ENCODE data around the gene UMAD1. TPM values are rescaled to one million over a fixed set of nuclear protein-coding genes. Genes with fewer than 3 reads are reported as not detected.
A peak's percentile ranks its signal among the peaks of the same experiment; 100 is the strongest.

The UMAD1 gene
- total and polyA plus RNA-seq, 2 of the 4 experiments (the other 2 are of a cell fraction) = 5.2 to 8.4 TPM

DNA sequence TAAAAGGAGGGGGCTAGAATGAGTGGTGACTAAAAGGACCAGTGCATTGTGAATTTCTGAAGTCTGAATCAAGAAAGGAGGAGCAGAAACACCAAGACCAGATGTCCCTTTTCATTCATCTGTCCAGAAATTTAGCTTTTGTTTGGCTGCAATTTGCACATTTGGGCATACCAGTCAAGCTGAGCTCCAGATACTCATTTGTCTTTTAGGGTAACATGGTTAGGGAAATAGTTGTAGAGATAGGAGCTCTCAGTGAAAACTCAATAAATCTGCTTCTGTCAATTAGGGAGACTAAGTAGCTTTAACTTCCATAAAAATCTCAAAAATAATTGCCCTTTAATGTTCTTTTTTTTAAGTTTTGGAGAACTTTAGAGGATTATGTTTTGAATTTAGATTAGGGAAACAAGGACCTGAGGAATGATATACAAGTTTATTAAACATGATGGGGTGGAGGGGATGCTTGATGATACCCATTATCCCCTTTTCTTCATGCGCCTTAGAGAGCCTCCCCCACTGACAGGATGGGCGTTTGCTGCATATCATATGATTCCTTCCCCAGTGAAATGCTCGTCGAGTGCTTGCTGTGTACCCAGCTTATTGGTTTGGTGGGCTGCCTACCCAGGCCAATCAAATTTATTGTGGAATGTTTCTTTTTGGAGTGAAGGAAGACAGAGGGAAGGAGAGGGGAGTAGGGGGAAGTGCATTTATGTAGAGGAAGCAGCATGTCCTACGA is 128.6 kb downstream of the UMAD1 start:
- no peak for DNase-seq
- Histone ChIP-seq H4K20me1 (ENCODE audit: insufficient read depth, low read length) (no peaks in the 10 kb centered on the region), H3K4me3 (ENCODE audit: insufficient read depth, low read depth, low read length) (no peak overlapping the region), H2AFZ (replicated peaks; ENCODE audit: low read length, poor library complexity) (no peak overlapping the region), H2BK120ac (ENCODE audit: low read depth, low read length) (peak overlapping the region; percentile 44), H3K23ac (ENCODE audit: low read depth, low read length) (0 out of 2 replicates have a peak overlapping the region, but pooled peaks have one; percentile 8), H2BK15ac (ENCODE audit: low read depth, low read length) (peak overlapping the region; percentile 11; the same call in 2 of the 3 replicates), H3K4ac (ENCODE audit: low read depth, low read length) (no peak overlapping the region; the same call in 1 of the 2 replicates), H3K4me1 (ENCODE audit: control insufficient read depth, insufficient read depth, low read length) (peaks cover 15% of the 10 kb centered on the region), H3K27ac (ENCODE audit: insufficient read depth, low read length) (no peak overlapping the region), H2AK5ac (ENCODE audit: low read depth, low read length) (peak overlapping the region; percentile 61; the same call in 1 of the 2 replicates), H2BK5ac (ENCODE audit: low read depth, low read length, poor library complexity, severe bottlenecking) (no peak overlapping the region), H3K18ac (ENCODE audit: low read depth, low read length) (peak overlapping the region; percentile 72; the same call in 1 of the 2 replicates), H3K9ac (ENCODE audit: low read depth, low read length) (no peak overlapping the region), H3K14ac (replicated peaks; ENCODE audit: low read depth, low read length) (no peak overlapping the region), H2AK9ac (replicated peaks; ENCODE audit: low read depth, low read length, poor library complexity) (no peak overlapping the region), H3K56ac (ENCODE audit: extremely low read depth, insufficient read depth, low read length) (no peak overlapping the region), H3K79me1 (ENCODE audit: low read depth in 1 of 2, low read length in 2 of 2) (no peaks in the 10 kb centered on the region), H2BK20ac (ENCODE audit: low read depth, low read length) (peak overlapping the region; percentile 72; the same call in 1 of the 2 replicates), H4K5ac (ENCODE audit: low read depth, low read length) (no peak overlapping the region), H3K9me3 (ENCODE audit: control insufficient read depth, insufficient read depth, low read length) (no peaks in the 10 kb centered on the region), H3K4me2 (ENCODE audit: low read depth, low read length) (no peak overlapping the region), H4K91ac (ENCODE audit: insufficient read depth, low read depth, low read length) (peak overlapping the region; percentile 22; the same call in 1 of the 2 replicates), H3K36me3 (ENCODE audit: control insufficient read depth, insufficient read depth, low read length) (no peaks in the 10 kb centered on the region), H3K27me3 (ENCODE audit: control insufficient read depth, insufficient read depth, low read length) (no peaks in the 10 kb centered on the region), H3K9me1 (ENCODE audit: insufficient read depth, low read length) (no peaks in the 10 kb centered on the region; the same call in 1 of the 2 replicates), H4K8ac (ENCODE audit: low read depth in 2 of 2, low read length in 2 of 2) (no peak overlapping the region)
- CTCF ChIA-PET = interaction anchor here (1.0 to 1.7 kb wide), 2 partner anchors 88 to 90 kb away, joined by 3 to 7 read pairs; no protein-coding TSS in a partner anchor
- POLR2A ChIA-PET (ENCODE audit: unreplicated experiment) = no interaction called here
- dilution Hi-C loops (cut with HindIII; ENCODE audit: low sequenced_read_pairs, unreplicated experiment) (no loop called here), intact Hi-C loops (cut with micrococcal nuclease) (no loop called here), in situ Hi-C loops (cut with MboI; ENCODE audit: low sequenced_read_pairs) (loop anchor here (25.0 kb wide), 1 partner anchor 332 kb away; no protein-coding TSS in a partner anchor)
- no peak for ATAC-seq (ENCODE audit: low read depth)
- BruUV-seq (replicated peaks) = no TSS peak
- 100% methylated on average over 1 of the region's 5 CpGs; no CpG with 5 or more reads in 1 of the 2 experiments for WGBS, 2 experiments (ENCODE audit: extremely low coverage in 2 of 2, insufficient read length in 1 of 2)
- TF ChIP-seq CHD1 (IDR thresholded peaks at IDR 0.05; ENCODE audit: low read depth, low read length) (no peak), RCOR1 (IDR thresholded peaks at IDR 0.05; ENCODE audit: insufficient replicate concordance, low read length) (no peak), BHLHE40 (IDR thresholded peaks at IDR 0.05; ENCODE audit: low read depth, low read length) (no peak), RAD21 (IDR thresholded peaks at IDR 0.05; ENCODE audit: low read length) (no peak), NFE2L2 (IDR thresholded peaks at IDR 0.05; ENCODE audit: low read depth, low read length) (no peak), MAZ (IDR thresholded peaks at IDR 0.05; ENCODE audit: borderline replicate concordance, low read depth, low read length) (no peak), FOS (IDR thresholded peaks at IDR 0.05; ENCODE audit: low read depth, low read length) (no peak), ELK1 (IDR thresholded peaks at IDR 0.05; ENCODE audit: borderline replicate concordance, low read depth, low read length) (no peak), RFX5 (IDR thresholded peaks at IDR 0.05; ENCODE audit: low read depth, low read length) (no peak), MXI1 (IDR thresholded peaks at IDR 0.05; ENCODE audit: borderline replicate concordance, low read depth, low read length) (no peak), POLR2A (IDR thresholded peaks at IDR 0.05; ENCODE audit: low read depth, low read length) (no peak), SMC3 (IDR thresholded peaks at IDR 0.05; ENCODE audit: low read depth, low read length) (no peak)
- TF ChIP-seq, protein P1, sequence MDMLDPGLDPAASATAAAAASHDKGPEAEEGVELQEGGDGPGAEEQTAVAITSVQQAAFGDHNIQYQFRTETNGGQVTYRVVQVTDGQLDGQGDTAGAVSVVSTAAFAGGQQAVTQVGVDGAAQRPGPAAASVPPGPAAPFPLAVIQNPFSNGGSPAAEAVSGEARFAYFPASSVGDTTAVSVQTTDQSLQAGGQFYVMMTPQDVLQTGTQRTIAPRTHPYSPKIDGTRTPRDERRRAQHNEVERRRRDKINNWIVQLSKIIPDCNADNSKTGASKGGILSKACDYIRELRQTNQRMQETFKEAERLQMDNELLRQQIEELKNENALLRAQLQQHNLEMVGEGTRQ (IDR thresholded peaks at IDR 0.05; ENCODE audit: low read depth, low read length) = no peak
- TF ChIP-seq, protein P2, sequence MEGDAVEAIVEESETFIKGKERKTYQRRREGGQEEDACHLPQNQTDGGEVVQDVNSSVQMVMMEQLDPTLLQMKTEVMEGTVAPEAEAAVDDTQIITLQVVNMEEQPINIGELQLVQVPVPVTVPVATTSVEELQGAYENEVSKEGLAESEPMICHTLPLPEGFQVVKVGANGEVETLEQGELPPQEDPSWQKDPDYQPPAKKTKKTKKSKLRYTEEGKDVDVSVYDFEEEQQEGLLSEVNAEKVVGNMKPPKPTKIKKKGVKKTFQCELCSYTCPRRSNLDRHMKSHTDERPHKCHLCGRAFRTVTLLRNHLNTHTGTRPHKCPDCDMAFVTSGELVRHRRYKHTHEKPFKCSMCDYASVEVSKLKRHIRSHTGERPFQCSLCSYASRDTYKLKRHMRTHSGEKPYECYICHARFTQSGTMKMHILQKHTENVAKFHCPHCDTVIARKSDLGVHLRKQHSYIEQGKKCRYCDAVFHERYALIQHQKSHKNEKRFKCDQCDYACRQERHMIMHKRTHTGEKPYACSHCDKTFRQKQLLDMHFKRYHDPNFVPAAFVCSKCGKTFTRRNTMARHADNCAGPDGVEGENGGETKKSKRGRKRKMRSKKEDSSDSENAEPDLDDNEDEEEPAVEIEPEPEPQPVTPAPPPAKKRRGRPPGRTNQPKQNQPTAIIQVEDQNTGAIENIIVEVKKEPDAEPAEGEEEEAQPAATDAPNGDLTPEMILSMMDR (conservative IDR thresholded peaks at IDR 0.05; ENCODE audit: low read depth, low read length) = no peak
